Memory B cell (primary cell): ENCODE measurements around the gene CFTR.

ENCODE experiments used
- ATAC-seq: fragments of 150-1000 bp; cut with Tn5 transposase; 2 replicates; pipeline ENCODE4 v1.10.0; 2021; ENCODE audit warnings: low read depth, mild to moderate bottlenecking, moderate library complexity
- DNase-seq, 2 donors: peaks; one replicate each; pipeline ENCODE4 v3.0.0; 2022; ENCODE audit warnings: low spot score in 2 of 2
- H3K27ac Mint-ChIP-seq: one replicate; pipeline ENCODE4 v1.8.0; 2022; ENCODE audit warnings: mild to moderate bottlenecking, moderate library complexity, mixed read lengths
- H3K27me3 Mint-ChIP-seq: one replicate; pipeline ENCODE4 v1.8.0; 2022; ENCODE audit warnings: mixed read lengths
- H3K36me3 Mint-ChIP-seq: one replicate; pipeline ENCODE4 v1.8.0; 2022; ENCODE audit warnings: mild to moderate bottlenecking, mixed read lengths
- H3K4me1 Mint-ChIP-seq: one replicate; pipeline ENCODE4 v1.8.0; 2022; ENCODE audit warnings: mixed read lengths
- H3K4me3 Mint-ChIP-seq: one replicate; pipeline ENCODE4 v1.8.0; 2022; ENCODE audit warnings: mild to moderate bottlenecking, moderate library complexity, mixed read lengths
- H3K9me3 Mint-ChIP-seq: one replicate; pipeline ENCODE4 v1.8.0; 2022; ENCODE audit warnings: mixed read lengths

The CFTR gene

DNA sequence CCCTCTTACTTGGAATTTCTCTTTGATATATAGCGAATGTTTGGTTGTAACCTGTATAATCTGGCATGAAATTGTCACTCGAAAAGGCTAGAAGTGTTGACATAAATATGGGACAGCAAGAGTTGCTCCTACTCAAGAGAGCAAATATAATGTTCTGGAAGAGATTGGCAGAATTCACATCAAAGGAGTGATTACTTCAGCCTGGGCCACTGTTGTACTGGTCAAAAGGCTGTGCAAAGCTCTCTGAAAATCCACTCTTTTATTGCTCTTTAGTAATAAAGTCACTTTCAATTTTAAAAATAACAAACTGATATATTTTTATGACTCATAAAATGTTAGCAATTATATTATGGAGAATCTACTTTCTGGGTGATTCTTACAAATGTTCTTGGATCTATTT is 58.2 kb downstream of the CFTR start:
- Mint-ChIP-seq H3K36me3 (no peaks in the 10 kb centered on the region), H3K27ac (no peak overlapping the region), H3K4me3 (no peak overlapping the region), H3K9me3 (no peaks in the 10 kb centered on the region), H3K27me3 (no peaks in the 10 kb centered on the region), H3K4me1 (no peaks in the 10 kb centered on the region)
- DNase-seq (no peak), ATAC-seq (no peak)

DNA sequence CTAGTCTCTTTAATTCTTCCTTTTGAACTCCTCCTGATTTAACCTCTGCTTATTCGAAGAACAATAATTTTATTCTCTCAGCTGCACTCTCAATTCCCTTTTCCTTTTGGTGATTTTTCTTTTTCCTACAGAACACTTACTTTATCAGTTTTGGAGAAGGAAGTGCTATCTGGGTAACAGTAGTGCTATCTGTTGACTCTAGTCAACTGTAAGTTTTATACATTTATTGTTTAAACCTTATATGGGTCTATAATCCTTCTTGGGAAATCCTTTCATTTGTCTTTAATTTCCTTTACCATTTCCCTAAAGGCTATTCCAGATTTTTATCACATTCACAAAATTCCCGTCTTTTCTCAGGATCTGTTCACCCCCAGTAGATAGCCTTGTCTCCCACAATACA is 64.2 kb downstream of the CFTR start:
- Mint-ChIP-seq H3K36me3 (no peaks in the 10 kb centered on the region), H3K27me3 (peaks cover 3% of the 10 kb centered on the region), H3K4me1 (no peaks in the 10 kb centered on the region), H3K27ac (no peak overlapping the region), H3K4me3 (no peak overlapping the region), H3K9me3 (peaks cover 1% of the 10 kb centered on the region)
- ATAC-seq = no peak
- DNase-seq = no peak

DNA sequence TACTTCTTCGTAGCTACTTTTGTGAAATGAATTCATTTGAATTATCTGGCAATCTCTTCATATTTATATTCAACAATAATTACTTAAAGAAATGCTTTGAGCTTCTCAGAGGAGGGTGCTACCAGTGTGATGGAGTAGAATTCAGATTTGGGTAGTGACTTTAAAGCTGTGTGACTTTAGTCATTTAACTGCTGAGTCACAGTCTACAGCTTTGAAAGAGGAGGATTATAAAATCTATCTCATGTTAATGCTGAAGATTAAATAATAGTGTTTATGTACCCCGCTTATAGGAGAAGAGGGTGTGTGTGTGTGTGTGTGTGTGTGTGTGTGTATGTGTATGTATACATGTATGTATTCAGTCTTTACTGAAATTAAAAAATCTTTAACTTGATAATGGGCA is 68.2 kb downstream of the CFTR start:
- no peak overlapping the region for H3K27ac Mint-ChIP-seq
- H3K36me3 Mint-ChIP-seq = no peaks in the 10 kb centered on the region
- peaks cover 3% of the 10 kb centered on the region for H3K9me3 Mint-ChIP-seq
- peaks cover 3% of the 10 kb centered on the region for H3K27me3 Mint-ChIP-seq
- DNase-seq (no peak), ATAC-seq (no peak)
- no peaks in the 10 kb centered on the region for H3K4me1 Mint-ChIP-seq
- H3K4me3 Mint-ChIP-seq = no peak overlapping the region

DNA sequence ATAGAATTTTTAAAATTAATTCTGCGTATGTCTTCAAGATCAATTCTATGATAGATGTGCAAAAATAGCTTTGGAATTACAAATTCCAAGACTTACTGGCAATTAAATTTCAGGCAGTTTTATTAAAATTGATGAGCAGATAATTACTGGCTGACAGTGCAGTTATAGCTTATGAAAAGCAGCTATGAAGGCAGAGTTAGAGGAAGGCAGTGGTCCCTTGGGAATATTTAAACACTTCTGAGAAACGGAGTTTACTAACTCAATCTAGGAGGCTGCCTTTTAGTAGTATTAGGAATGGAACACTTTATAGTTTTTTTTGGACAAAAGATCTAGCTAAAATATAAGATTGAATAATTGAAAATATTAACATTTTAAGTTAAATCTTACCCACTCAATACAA is 70.8 kb downstream of the CFTR start:
- H3K27me3 Mint-ChIP-seq = peaks cover 3% of the 10 kb centered on the region
- DNase-seq = no peak
- no peak for ATAC-seq
- H3K9me3 Mint-ChIP-seq = peaks cover 7% of the 10 kb centered on the region
- H3K36me3 Mint-ChIP-seq = no peaks in the 10 kb centered on the region
- no peaks in the 10 kb centered on the region for H3K4me1 Mint-ChIP-seq
- no peak overlapping the region for H3K4me3 Mint-ChIP-seq
- H3K27ac Mint-ChIP-seq = no peak overlapping the region

DNA sequence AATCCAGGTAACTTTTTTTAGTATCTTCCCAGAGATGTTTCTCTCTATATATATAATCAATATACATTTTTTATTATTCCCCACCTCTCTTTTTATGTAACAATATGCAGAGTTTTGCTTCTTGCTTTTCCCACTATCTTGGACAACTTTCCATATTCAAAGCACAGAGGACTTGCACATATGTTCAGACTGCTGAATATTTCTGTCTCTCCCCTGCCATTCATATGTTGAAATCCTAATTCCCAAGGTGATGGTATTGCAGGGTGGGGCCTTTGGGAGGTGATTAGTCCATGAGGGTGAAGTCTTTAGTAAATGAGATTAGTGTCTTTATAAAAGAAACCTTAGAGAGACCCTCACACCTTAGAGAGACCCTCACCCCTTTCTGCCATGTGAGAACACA is 72.8 kb downstream of the CFTR start:
- Mint-ChIP-seq H3K27me3 (no peaks in the 10 kb centered on the region), H3K36me3 (no peaks in the 10 kb centered on the region), H3K4me3 (no peak overlapping the region), H3K27ac (no peak overlapping the region), H3K4me1 (no peaks in the 10 kb centered on the region), H3K9me3 (peaks cover 7% of the 10 kb centered on the region)
- no peak for ATAC-seq
- DNase-seq = no peak

DNA sequence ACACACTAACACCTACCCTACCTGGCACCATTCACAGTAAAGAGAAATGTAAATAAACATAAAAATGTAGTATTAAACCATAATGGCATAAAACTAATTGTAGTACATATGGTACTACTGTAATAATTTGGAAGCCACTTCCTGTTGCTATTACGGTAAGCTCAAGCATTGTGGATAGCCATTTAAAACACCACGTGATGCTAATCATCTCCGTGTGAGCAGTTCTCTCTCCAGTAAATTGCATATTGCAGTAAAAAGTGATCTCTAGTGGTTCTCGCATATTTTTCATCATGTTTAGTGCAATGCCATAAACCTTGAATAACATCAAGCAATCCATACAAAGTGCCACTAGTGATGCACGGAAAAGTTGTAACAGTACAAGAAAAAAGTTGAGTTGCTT is 75.4 kb downstream of the CFTR start:
- DNase-seq = no peak
- H3K4me1 Mint-ChIP-seq = no peaks in the 10 kb centered on the region
- H3K27ac Mint-ChIP-seq = no peak overlapping the region
- H3K27me3 Mint-ChIP-seq = no peaks in the 10 kb centered on the region
- H3K4me3 Mint-ChIP-seq = no peak overlapping the region
- H3K36me3 Mint-ChIP-seq = no peaks in the 10 kb centered on the region
- no peak for ATAC-seq
- peaks cover 5% of the 10 kb centered on the region for H3K9me3 Mint-ChIP-seq

DNA sequence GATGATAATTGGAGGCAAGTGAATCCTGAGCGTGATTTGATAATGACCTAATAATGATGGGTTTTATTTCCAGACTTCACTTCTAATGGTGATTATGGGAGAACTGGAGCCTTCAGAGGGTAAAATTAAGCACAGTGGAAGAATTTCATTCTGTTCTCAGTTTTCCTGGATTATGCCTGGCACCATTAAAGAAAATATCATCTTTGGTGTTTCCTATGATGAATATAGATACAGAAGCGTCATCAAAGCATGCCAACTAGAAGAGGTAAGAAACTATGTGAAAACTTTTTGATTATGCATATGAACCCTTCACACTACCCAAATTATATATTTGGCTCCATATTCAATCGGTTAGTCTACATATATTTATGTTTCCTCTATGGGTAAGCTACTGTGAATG is 79.6 kb downstream of the CFTR start:
- ATAC-seq (no peak), DNase-seq (no peak)
- no peak overlapping the region for H3K4me3 Mint-ChIP-seq
- H3K36me3 Mint-ChIP-seq = no peaks in the 10 kb centered on the region
- H3K27me3 Mint-ChIP-seq = no peaks in the 10 kb centered on the region
- no peak overlapping the region for H3K27ac Mint-ChIP-seq
- peaks cover under 1% of the 10 kb centered on the region for H3K9me3 Mint-ChIP-seq
- no peaks in the 10 kb centered on the region for H3K4me1 Mint-ChIP-seq

DNA sequence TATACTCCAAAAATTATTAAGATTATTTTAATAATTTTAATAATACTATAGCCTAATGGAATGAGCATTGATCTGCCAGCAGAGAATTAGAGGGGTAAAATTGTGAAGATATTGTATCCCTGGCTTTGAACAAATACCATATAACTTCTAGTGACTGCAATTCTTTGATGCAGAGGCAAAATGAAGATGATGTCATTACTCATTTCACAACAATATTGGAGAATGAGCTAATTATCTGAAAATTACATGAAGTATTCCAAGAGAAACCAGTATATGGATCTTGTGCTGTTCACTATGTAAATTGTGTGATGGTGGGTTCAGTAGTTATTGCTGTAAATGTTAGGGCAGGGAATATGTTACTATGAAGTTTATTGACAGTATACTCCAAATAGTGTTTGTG is 80.2 kb downstream of the CFTR start:
- no peaks in the 10 kb centered on the region for H3K27me3 Mint-ChIP-seq
- DNase-seq = no peak
- no peaks in the 10 kb centered on the region for H3K9me3 Mint-ChIP-seq
- no peaks in the 10 kb centered on the region for H3K4me1 Mint-ChIP-seq
- H3K4me3 Mint-ChIP-seq = no peak overlapping the region
- no peaks in the 10 kb centered on the region for H3K36me3 Mint-ChIP-seq
- H3K27ac Mint-ChIP-seq = no peak overlapping the region
- no peak for ATAC-seq

DNA sequence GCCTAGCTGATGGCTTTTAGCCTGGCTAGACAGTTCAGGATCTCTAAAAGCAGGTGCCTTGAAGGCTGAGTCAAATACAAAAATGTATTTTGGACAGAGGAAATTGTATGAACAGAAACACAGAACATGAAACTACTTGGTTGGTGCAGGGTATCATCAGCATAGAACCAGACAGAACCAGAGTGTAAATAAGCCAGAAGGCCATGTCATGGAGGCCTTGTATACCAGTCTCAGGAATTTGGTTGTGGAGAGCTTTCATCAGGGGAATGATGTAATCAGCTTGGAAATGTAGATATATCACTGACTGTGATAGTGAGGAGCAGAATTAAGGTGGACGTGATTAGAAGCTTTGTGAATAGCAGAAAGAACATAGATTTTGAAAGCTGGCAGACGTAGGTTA is 82.9 kb downstream of the CFTR start:
- ATAC-seq = no peak
- Mint-ChIP-seq H3K9me3 (no peaks in the 10 kb centered on the region), H3K4me1 (no peaks in the 10 kb centered on the region)

DNA sequence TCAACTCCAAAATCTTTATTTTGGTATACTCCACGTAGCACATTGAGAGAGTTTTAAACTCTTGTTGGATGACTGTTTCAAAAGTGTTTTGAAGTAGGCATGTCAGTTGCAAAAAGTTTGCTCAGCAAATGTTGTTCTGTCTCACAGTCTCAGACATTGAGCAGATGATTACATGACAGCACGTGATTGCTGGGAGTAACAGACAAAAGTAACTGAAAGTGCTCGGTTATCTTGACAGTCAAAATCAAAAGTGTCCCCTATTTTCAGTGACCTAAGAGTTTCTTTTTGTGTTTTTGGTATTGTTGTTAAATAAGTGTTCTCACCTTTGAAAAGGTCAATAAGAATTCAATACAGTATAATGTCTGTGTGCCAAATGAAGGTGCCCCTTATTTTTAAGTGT is 84.3 kb downstream of the CFTR start:
- Mint-ChIP-seq H3K9me3 (no peaks in the 10 kb centered on the region), H3K27ac (no peak overlapping the region), H3K36me3 (no peaks in the 10 kb centered on the region), H3K4me1 (no peaks in the 10 kb centered on the region), H3K4me3 (no peak overlapping the region), H3K27me3 (no peaks in the 10 kb centered on the region)
- no peak for DNase-seq
- ATAC-seq = no peak

More for the DNA sequence above, 82.9 kb downstream of the CFTR start:
- H3K27me3 Mint-ChIP-seq = no peaks in the 10 kb centered on the region
- no peak for DNase-seq
- H3K27ac Mint-ChIP-seq = no peak overlapping the region
- H3K36me3 Mint-ChIP-seq = no peaks in the 10 kb centered on the region
- no peak overlapping the region for H3K4me3 Mint-ChIP-seq

DNA sequence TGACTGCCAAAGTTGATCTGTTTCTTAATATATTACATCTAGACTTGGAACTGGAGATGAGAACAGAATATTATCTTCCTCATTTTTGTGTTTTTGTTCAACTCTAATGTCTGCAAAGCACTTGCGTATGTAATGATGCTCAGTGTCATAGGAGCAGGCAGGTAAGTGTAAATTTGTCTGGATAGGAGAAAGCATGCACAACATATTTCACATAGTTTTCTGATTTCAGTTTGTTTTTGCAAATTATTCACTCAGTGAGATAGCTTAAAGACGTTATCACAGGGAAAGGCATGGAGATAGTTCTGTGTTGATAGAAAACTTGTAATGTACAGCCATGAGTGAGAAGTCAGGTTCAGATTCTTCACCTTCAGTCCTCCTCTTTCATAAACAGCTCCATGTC is 84.8 kb downstream of the CFTR start:
- Mint-ChIP-seq H3K27me3 (no peaks in the 10 kb centered on the region), H3K27ac (no peak overlapping the region), H3K9me3 (no peaks in the 10 kb centered on the region), H3K4me3 (no peak overlapping the region), H3K4me1 (no peaks in the 10 kb centered on the region), H3K36me3 (no peaks in the 10 kb centered on the region)
- no peak for DNase-seq
- ATAC-seq = no peak

DNA sequence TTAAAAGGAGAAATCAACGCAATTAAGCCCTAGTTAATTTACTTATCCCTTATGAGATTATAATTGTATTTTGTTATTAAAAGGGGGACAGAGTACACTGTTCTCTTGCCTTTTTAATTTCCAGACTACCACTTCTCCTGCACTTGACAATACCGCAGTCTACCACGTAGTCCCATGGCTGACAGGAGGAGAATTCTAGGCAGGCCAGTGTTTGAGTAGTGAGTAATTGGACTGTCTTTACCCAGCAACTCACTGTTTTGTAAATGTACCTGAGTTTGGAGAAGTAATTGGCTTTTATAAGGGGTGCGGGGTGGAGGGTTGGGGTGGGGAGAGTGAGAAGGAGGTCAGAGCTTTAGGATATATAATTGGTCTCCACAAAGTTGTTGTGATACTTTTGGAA is 85.4 kb downstream of the CFTR start:
- Mint-ChIP-seq H3K9me3 (no peaks in the 10 kb centered on the region), H3K27ac (no peak overlapping the region), H3K4me1 (no peaks in the 10 kb centered on the region), H3K36me3 (no peaks in the 10 kb centered on the region), H3K27me3 (no peaks in the 10 kb centered on the region), H3K4me3 (no peak overlapping the region)
- ATAC-seq (no peak), DNase-seq (no peak)

DNA sequence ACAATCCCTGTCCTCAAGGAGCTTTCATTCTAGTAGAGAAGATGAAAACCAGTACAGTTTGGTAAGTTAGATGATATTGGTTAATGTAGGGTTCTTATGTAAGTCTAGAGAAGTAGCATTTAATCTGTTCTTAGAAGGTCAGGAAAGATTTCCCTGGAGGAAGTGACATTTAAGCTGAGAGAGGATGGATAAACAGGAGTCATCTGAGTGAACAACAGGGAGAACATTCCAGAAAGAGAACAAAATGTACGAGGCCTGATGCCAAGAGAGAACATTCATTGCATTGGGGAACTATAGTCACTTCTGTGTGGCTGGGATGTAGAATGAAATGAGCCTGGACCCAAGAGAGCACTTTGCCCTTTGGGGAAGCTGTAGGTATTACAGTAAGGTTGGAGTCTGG is 88.0 kb downstream of the CFTR start:
- Mint-ChIP-seq H3K27ac (no peak overlapping the region), H3K4me1 (no peaks in the 10 kb centered on the region), H3K36me3 (no peaks in the 10 kb centered on the region), H3K9me3 (no peaks in the 10 kb centered on the region), H3K27me3 (no peaks in the 10 kb centered on the region), H3K4me3 (no peak overlapping the region)
- DNase-seq (no peak), ATAC-seq (no peak)

DNA sequence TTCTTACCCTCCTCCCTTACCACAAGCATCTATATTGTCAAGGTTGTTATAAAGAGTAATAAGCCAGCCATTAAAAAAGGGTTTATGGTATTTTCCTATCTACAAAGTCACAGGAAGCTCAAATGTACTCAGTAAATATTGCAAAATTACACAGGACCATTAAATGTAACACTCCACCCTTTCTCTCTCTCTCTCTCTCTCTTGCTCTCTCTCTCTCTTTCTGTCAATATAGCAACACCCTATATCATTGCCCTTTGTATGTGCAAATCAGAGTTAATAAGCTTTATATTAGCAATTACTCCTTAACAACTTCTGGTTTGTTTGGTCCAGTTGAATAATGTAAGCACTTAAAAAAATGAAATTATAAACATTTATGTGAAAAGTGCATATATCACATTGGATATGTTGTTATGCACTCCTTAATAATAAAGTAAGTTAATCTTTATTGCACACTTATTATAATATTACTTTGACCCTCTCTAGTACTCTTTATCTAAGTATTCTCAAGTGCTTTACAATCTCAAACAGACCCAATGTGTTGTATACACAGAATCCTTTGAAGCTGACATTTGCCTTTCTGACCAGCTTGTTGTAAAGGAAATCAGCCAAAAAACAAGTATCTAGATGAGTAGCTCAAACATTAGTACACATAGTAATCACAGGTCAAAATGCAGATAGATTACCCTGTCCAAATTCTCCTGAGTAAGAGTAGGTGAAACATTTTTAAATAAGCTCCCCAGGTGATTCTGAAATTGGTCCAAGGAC is 93.2 kb downstream of the CFTR start:
- no peaks in the 10 kb centered on the region for H3K9me3 Mint-ChIP-seq

DNA sequence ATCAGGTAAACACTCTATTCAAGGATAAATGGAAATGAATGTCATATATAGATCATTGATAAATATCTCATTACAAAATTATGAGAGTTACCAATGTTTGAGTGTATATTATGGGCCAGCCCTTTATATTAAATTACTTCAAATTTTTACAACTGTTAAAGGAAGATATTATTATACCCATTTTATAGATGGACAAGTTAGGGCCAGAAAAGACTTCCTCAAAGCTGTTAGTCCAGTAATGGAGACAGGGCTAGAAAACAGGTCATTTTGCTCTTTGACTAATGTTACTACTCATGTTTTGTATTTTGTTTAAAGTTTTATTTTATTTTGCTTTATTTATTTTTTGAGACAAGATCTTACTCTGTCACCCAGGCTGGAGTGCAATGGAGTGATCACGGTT is 101.6 kb downstream of the CFTR start:
- no peaks in the 10 kb centered on the region for H3K36me3 Mint-ChIP-seq
- no peak for ATAC-seq
- no peak for DNase-seq
- H3K4me1 Mint-ChIP-seq = no peaks in the 10 kb centered on the region
- H3K9me3 Mint-ChIP-seq = peaks cover 6% of the 10 kb centered on the region
- H3K27me3 Mint-ChIP-seq = no peaks in the 10 kb centered on the region
- no peak overlapping the region for H3K27ac Mint-ChIP-seq
- H3K4me3 Mint-ChIP-seq = no peak overlapping the region

More for the DNA sequence above, 93.2 kb downstream of the CFTR start:
- no peak for DNase-seq
- no peak overlapping the region for H3K4me3 Mint-ChIP-seq
- no peak overlapping the region for H3K27ac Mint-ChIP-seq
- H3K36me3 Mint-ChIP-seq = no peaks in the 10 kb centered on the region
- no peak for ATAC-seq
- no peaks in the 10 kb centered on the region for H3K27me3 Mint-ChIP-seq
- H3K4me1 Mint-ChIP-seq = no peaks in the 10 kb centered on the region
